Stomach (tissue), 9 donors: ENCODE measurements around the gene NELFB. TPM values are rescaled to one million over a fixed set of nuclear protein-coding genes. Genes with fewer than 3 reads are reported as not detected.

Experiments
- DNase-seq, 2 donors: peaks; one replicate each; pipeline versions ENCODE4 v3.0.0 to v3.0.0-alpha.2; 2013 to 2019
- H3K27ac ChIP-seq, 5 donors: fragments of 200-600 bp in 4 of 5; sonication (generic) in 4 of 5; one replicate each; pipeline ENCODE4 v1.5.1; 2013 to 2019; ENCODE audit warnings: mild to moderate bottlenecking in 1 of 5, moderate library complexity in 1 of 5
- H3K27me3 ChIP-seq, 3 donors: fragments of 200-600 bp; sonication (generic); one replicate each; pipeline ENCODE4 v1.5.1; 2017 to 2019; ENCODE audit warnings: mixed run types in 1 of 3
- H3K36me3 ChIP-seq, 4 donors: fragments of 200-600 bp; sonication (generic); 1 replicate in 3 of 4; 2 replicates in 1 of 4; pipeline ENCODE4 v1.5.1; 2016 to 2019
- H3K4me1 ChIP-seq, 4 donors: fragments of 200-600 bp; sonication (generic); one replicate each; pipeline ENCODE4 v1.5.1; 2016 to 2019
- H3K4me3 ChIP-seq, 4 donors: fragments of 200-600 bp; sonication (generic) in 3 of 4; one replicate each; pipeline ENCODE4 v1.5.1; 2016 to 2019; ENCODE audit warnings: mild to moderate bottlenecking in 1 of 4
- H3K9me3 ChIP-seq, 4 donors: fragments of 200-600 bp; sonication (generic); one replicate each; pipeline ENCODE4 v1.5.1; 2016 to 2019
- EP300 ChIP-seq: sonication (generic); formaldehyde crosslinking; IDR thresholded peaks from one replicate; pipeline ENCODE4 v1.6.1; 2017; ENCODE audit warnings: antibody characterized with exemption
- POLR2A ChIP-seq, 4 donors: fragments of 450-650 bp; IDR thresholded peaks; one replicate each; pipeline ENCODE4 v1.6.1; 2016; ENCODE audit warnings: antibody characterized with exemption in 4 of 4, control low read depth in 2 of 4, mild to moderate bottlenecking in 1 of 4, moderate library complexity in 1 of 4
- POLR2AphosphoS5 ChIP-seq, 3 donors: sonication (generic); formaldehyde crosslinking; IDR thresholded peaks; one replicate each; pipeline ENCODE4 v1.6.1; 2016; ENCODE audit warnings: antibody characterized with exemption in 3 of 3
- WGBS, 5 donors: extraction: QIAGEN DNeasy Blood & Tissue Kit in 3 of 5; methylation state at CpG; one replicate each; pipeline versions ENCODE4 v1.1.5 to v1.1.7; 2013 to 2018; 5-methylcytosine and 5-hydroxymethylcytosine counted together
- intact Hi-C: fragments of 100-400 bp; cut with DNase I; formaldehyde crosslinking; loops from one replicate; pipeline ENCODE4 v1.15.1; 2023; ENCODE audit warnings: low total_unique reads
- polyA plus RNA-seq, 3 donors: library from polyadenylated mRNA; stranded (reverse); fragments of 200-250 nt; gene quantifications; one replicate each; pipeline ENCODE4 v1.2.3, GENCODE V29; 2013
- total RNA-seq, 5 donors: library from RNA; depleted of rRNA; stranded (reverse); fragments of >200 nt; gene quantifications; one replicate each; pipeline versions ENCODE4 v1.1.0 to v1.2.3, GENCODE V29; 2014 to 2016
- TF ChIP-seq, protein P1 (sequence below), 7 experiments: fragments of 450-650 bp in 4 of 7; fragments of 200-600 bp in 3 of 7; sonication (generic) in 3 of 7; IDR thresholded peaks; one replicate each; pipeline ENCODE4 v1.5.1; 2016 to 2019; ENCODE audit warnings: antibody characterized with exemption in 7 of 7, control low read depth in 2 of 7, mild to moderate bottlenecking in 1 of 7
- donor health status: healthy with polysubstance abuse.
- donor health status: Bipolar disorder and iron deficiency.
- donor health status: healthy.

NELFB gene
- total and polyA plus RNA-seq, 8 donors = 11.2 to 134 (median 36.1) TPM

DNA sequence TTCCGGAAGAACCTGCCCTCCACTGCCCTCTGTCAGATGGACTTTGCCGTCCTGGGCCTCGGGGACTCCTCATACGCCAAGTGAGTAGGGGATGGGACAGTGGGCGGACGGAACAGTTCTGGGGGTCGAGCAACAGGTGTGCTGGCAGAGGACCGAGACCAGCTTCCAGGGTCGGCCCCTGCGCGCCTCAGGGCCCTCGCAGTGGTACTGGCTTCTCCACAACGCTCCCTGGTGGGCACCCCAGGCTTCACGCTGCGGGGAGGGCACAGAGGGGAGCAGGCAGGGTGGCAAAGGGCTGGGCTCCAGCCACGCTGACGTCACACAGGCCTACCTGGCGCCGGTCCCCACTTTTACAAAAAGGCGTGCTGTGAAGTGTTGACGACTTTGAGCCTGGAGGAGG, 42.6 kb upstream of the NELFB start:
- peaks cover 10 to 65% (median 41%) of the 10 kb centered on the region in 4 donors for H3K36me3 ChIP-seq
- TF ChIP-seq POLR2AphosphoS5 (IDR thresholded peaks at IDR 0.05) (no peak), EP300 (no peak), POLR2A (IDR thresholded peaks at IDR 0.05) (no peak)
- TF ChIP-seq, protein P1, sequence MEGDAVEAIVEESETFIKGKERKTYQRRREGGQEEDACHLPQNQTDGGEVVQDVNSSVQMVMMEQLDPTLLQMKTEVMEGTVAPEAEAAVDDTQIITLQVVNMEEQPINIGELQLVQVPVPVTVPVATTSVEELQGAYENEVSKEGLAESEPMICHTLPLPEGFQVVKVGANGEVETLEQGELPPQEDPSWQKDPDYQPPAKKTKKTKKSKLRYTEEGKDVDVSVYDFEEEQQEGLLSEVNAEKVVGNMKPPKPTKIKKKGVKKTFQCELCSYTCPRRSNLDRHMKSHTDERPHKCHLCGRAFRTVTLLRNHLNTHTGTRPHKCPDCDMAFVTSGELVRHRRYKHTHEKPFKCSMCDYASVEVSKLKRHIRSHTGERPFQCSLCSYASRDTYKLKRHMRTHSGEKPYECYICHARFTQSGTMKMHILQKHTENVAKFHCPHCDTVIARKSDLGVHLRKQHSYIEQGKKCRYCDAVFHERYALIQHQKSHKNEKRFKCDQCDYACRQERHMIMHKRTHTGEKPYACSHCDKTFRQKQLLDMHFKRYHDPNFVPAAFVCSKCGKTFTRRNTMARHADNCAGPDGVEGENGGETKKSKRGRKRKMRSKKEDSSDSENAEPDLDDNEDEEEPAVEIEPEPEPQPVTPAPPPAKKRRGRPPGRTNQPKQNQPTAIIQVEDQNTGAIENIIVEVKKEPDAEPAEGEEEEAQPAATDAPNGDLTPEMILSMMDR (IDR thresholded peaks at IDR 0.05) = no peak
- no peaks in the 10 kb centered on the region for H3K9me3 ChIP-seq
- intact Hi-C loops = no loop called here
- H3K4me3 ChIP-seq = no peak overlapping the region
- H3K4me1 ChIP-seq = peaks cover 9 to 14% (median 11%) of the 10 kb centered on the region in 4 donors
- 81 to 85% (median 84%) methylated on average over 21 of the region's 21 CpGs for WGBS, 5 donors
- H3K27ac ChIP-seq = no peak overlapping the region
- H3K27me3 ChIP-seq = no peaks in the 10 kb centered on the region
- no peak for DNase-seq

DNA sequence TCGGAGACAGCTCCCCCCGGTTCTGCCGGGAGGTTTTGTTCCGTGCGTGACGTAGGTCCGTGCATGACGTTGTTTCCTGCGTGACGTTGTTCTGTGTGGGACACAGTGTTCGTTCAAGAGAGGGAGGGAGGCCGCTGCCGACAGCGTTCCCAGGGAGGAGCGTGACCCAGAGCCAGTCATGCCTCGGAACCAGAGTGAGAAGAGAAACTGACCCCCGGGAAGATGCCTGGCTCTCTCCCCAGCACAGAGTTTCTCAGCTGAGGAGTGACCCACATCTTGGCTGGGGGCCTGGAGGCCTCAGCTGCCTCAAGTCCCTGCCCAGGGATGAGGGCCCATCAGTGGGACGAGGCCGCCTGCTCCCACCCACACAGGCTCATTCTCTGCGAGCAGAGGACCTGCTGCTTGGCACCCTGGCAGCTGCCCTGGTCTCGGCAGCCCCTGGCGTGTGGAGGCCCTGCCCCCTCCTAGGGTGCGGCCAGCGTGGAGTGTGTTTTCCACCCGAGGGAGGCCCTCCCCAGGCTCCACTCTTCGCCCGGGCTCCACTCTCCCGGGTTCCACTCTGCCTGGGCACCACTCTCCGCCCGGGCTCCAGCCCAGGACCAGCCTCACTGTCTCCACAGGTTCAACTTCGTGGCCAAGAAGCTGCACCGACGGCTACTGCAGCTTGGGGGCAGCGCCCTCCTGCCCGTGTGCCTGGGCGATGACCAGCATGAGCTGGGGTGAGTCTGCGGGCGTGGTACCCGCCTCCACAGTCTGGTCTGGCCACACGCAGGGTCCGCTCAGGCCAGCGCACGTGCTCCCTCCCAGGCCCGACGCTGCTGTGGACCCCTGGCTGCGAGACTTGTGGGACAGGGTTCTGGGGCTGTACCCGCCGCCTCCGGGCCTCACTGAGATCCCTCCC, 41.7 kb upstream of the NELFB start:
- Histone ChIP-seq H3K36me3 (peaks cover 10 to 61% (median 40%) of the 10 kb centered on the region in 4 donors), H3K4me1 (peaks cover 12 to 23% (median 20%) of the 10 kb centered on the region in 4 donors), H3K27ac (no peak overlapping the region), H3K4me3 (no peak overlapping the region), H3K9me3 (no peaks in the 10 kb centered on the region), H3K27me3 (no peaks in the 10 kb centered on the region)
- intact Hi-C loops = no loop called here
- DNase-seq = no peak
- WGBS, 5 donors = 83 to 89% (median 89%) methylated on average over 32 to 49 of the region's 49 CpGs
- no peak for TF ChIP-seq POLR2A (IDR thresholded peaks at IDR 0.05)

DNA sequence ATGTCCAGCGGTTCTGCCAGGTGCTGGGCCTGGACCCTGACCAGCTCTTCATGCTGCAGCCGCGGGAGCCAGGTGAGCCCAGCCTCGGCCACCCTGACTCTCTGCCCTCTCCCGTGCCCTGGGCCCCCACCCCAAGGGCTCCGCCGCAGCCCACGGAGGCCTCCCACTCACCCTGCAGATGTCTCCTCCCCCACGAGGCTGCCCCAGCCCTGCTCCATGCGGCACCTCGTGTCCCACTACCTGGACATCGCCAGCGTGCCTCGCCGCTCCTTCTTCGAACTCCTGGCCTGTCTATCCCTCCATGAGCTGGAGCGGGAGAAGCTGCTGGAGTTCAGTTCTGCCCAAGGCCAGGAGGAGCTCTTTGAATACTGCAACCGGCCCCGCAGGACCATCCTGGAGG, 40.5 kb upstream of the NELFB start:
- no peak for DNase-seq
- 92 to 97% (median 96%) methylated on average over 17 to 19 of the region's 19 CpGs for WGBS, 5 donors
- no peaks in the 10 kb centered on the region for H3K9me3 ChIP-seq
- no peak overlapping the region for H3K27ac ChIP-seq
- no peak overlapping the region for H3K4me3 ChIP-seq
- intact Hi-C loops = no loop called here
- no peaks in the 10 kb centered on the region for H3K27me3 ChIP-seq
- TF ChIP-seq EP300 (no peak), POLR2A (IDR thresholded peaks at IDR 0.05) (no peak), POLR2AphosphoS5 (IDR thresholded peaks at IDR 0.05) (no peak)
- TF ChIP-seq, protein P1 (IDR thresholded peaks at IDR 0.05) = no peak
- H3K4me1 ChIP-seq = peaks cover 14 to 35% (median 32%) of the 10 kb centered on the region in 4 donors
- H3K36me3 ChIP-seq = peaks cover 10 to 53% (median 30%) of the 10 kb centered on the region in 4 donors

DNA sequence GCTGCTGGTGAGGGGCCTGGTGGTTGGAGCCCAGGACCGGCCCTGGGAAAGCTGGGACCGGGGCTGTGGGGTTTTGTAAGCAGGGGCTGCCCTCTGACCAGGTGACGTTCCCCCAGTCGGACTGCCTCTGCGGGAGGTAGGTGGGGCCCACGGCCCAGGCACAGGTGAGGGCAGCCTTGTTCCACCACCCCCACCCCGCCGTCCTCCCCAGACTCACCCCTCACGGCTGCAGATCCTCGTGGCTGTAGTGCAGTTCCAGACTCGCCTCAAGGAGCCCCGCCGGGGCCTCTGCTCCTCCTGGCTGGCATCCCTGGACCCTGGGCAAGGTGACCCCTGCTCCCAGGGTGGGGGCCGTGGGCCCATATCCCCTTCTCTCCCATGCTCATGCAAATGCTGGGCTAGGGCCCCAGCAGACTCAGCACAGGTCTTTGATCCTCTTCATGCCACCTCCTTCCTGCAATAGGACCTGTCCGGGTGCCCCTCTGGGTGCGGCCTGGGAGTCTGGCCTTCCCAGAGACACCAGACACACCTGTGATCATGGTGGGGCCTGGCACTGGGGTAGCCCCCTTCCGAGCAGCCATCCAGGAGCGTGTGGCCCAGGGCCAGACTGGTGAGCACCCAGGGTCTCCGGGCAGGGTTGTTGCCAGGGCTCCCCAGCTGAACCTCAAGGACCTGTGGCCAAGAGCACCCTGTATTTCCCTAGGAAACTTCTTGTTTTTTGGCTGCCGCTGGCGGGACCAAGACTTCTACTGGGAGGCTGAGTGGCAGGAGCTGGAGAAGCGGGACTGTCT, 39.7 kb upstream of the NELFB start:
- Histone ChIP-seq H3K9me3 (no peaks in the 10 kb centered on the region), H3K4me1 (peaks cover 14 to 41% (median 39%) of the 10 kb centered on the region in 4 donors), H3K27ac (no peak overlapping the region), H3K4me3 (no peak overlapping the region), H3K36me3 (peaks cover 10 to 45% (median 22%) of the 10 kb centered on the region in 4 donors), H3K27me3 (no peaks in the 10 kb centered on the region)
- intact Hi-C loops = no loop called here
- no peak for TF ChIP-seq EP300
- no peak for TF ChIP-seq POLR2AphosphoS5 (IDR thresholded peaks at IDR 0.05)
- no peak for TF ChIP-seq POLR2A (IDR thresholded peaks at IDR 0.05)
- TF ChIP-seq, protein P1 (IDR thresholded peaks at IDR 0.05) = no peak
- WGBS, 5 donors = 92 to 95% (median 94%) methylated on average over 18 to 22 of the region's 22 CpGs
- no peak for DNase-seq
